Activated CD8-positive, alpha-beta memory T cell treated with anti-CD3 and anti-CD28 coated beads for 48 hours (primary cell): ENCODE data around the gene AUTS2.

ENCODE experiments used
- DNase-seq, 3 experiments: peaks; one replicate each; pipeline ENCODE4 v3.0.0-alpha.2; 2020; ENCODE audit warnings: low read depth in 2 of 3, low spot score in 2 of 3

AUTS2 gene

DNA sequence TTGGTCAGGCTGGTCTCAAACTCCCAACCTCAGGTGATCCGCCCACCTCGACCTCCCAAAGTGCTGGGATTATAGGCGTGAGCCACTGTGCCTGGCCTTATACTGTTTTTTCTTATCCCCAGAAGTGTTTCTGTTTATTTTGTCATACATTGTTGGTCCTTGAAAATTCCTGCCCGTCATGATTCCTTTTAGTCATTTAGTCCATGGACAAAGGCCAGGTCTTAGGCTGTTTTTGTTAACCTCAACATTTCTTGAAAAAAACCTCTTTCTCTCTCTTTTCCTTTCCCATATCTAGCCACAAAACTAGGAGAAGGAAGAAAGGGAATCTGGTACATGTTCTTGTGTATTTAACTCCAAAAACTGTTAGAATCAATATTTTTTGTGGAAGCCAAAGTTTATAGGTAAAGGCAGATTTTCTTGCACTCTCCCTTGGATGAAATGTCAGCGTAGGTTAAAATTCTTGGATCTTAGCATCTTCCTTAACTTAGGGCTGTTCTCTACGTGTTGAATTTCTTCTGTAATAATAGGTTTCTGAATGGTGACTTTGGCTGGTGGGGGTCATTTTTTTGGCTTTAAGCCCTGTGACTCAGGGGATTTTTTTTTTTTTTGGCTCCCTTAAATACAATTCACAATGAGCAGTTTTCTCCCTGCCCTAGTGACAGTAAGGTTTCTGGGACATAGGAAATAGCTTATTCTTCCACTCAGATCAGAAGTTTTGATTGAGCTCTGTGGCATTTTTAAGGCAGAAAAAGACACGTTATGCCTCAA, 500.8 kb downstream of the AUTS2 start:
- no peak for DNase-seq

GRCh38 chr7:70104243-70104642, 506.0 kb downstream of the AUTS2 start:
- no peak for DNase-seq

DNA sequence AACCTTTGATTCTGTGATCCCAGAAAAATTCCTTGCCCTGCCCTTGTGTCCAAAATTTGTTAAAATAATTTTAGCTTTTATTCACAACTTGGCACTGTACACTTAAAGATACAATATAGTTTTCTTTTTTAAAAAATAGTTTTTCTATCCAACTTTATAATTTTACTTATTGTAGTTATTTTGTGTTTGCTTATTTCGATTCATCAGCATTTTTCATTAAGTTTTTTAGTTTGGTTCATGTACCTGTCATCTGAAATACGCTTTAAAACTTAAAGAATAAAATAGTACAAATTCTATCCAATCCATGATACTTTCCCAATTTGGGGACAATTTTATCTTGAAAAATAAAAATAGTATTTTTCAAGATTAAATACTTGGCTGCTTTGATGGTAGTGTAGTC, 514.8 kb downstream of the AUTS2 start:
- no peak for DNase-seq

- no peak for DNase-seq
Measured at GRCh38 chr7:70113536-70113935, 515.3 kb downstream of the AUTS2 start.

DNA sequence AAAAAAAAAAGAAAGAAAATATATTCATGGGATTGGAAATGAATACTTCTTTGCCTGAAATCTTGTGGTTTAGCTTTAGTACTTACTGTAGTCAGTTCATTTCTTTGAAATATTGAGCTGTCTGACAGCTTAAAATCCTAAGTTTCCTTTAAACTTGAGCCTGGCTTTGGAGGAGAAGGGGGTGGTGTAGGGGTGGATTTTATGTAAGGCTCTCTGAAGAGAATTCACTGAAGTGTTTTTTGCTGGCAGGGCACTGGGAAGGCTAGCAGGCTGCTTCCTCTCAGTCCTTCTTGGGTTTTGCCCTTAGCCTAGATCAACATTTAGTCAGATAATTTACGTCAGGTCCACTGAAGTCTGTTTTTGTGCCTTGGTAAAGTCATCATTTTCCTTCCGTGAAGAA, 516.5 kb downstream of the AUTS2 start:
- no peak for DNase-seq

DNA sequence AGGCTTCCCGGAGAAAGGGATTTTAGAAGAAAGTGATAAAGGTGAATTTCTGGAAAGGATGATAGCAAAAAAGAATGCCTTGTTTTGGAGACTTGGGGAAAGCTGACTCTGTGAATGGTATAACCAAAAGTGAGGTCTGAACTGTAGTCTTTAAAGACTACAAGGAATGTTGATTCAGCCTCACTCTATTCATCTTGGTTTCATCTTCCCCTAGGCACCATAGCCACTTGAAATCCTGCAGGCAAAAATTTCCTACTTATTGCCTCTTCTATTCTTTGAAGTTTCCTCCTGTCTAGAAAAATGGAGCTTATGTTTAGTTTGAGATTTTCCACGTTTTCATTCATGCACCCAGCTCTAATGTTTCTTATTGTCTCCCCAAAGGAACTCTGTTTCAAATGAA, 518.0 kb downstream of the AUTS2 start:
- DNase-seq = no peak

- no peak for DNase-seq
Measured at GRCh38 chr7:70116867-70117266, 518.6 kb downstream of the AUTS2 start.

DNA sequence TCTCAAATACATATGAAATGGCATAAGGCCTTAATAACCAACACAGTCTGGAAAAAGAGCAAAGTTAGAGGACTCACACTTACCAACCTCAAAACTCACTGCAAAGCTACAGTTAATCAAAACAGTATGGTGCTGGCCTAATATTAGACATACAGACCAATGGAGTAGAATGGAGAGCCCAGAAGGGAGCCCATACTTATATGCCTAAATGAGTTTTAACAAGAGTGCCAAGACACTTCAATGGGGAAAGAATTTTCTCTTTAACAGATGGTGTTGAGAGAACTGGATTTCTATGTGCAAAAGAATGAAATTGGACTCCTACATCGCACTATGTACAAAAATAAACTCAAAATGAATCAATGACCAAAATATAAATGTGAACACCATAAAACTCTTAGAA, 522.6 kb downstream of the AUTS2 start:
- DNase-seq = no peak

DNA sequence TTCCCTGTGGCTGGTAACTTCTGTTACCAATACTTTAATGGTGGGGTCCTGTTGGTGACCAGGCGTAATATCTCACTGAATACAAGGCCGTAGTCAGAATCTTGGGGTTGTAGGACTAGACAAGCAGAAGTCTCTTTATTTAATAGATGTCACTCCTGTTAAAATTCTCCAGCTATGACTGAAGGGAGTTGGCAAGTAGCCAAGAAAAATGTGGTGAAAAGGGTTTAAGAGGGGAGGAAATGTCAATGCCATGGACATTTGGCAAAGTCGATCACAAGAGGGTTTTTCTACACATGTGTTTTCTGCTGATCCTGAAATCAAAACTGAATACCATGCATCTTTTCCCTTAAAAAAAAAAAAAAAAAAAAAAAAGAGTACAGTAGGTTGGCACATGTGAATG, 533.5 kb downstream of the AUTS2 start:
- DNase-seq = no peak

DNA sequence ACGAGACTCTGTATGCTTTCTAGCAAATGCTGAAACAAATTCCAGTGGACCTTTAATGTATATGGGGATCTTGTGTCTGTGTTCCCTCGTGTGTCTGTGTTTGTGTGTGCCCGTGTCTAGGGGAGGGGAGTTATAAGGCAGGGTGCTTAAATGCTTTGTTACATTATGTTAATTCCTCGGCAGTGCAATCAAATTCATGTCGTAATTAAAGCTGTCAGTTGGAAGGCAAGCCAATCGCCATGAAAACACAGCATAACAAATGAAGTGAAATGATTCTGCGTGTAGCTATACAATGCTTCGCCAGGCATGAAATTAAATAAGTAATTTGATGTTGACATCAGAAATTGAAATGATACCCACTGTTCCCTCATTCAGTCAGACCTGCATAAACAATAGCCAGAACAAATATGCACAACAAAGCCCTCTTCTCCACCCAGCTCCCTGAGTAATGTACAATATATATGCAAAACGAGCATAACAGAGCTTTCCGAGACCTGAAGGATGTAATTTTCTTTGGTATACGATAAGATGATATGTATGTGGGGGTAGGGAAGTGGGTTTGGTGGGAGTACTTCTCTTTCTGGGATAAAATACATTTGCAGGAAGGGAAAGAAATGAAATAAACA, 534.1 kb downstream of the AUTS2 start:
- DNase-seq = no peak

- no peak for DNase-seq
Measured at GRCh38 chr7:70132852-70133690, 534.8 kb downstream of the AUTS2 start.

DNA sequence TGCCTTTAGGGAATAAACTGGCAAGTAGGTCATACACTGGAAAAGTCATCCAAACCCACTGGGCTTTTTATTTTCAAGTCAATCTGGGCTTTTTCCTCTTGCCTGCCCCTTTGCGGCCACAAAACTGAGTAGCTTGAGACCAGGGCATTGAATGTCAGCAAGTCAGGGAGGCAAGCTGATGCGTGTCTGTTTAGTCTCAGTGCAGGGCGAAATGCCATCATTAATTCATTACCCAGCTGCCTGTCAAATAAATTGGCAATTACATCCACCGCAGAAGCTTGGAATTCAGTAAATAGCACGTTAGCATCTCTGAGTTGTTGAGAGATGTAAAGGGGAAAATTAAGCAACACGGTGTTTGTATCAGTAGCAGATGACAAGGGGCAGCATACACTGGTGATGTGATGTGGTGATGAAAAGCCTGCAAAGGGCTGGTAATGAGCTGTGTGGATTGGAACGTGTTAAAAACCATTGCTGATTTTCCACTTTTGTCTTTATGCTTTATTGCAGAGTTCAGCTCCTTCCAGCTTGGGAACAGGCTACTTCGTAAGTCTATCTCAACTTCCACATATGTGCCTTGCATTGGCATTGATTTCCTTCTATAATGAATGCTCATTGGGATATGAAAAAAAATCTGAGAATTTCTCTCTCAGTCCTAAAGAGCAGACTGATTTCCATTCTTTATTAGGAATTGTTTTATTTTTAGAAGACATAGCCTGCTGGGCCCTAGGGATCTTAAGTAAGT, 535.9 kb downstream of the AUTS2 start:
- DNase-seq = no peak

- no peak for DNase-seq
Measured at GRCh38 chr7:70135656-70136055, 537.4 kb downstream of the AUTS2 start.

GRCh38 chr7:70137126-70137525, 538.9 kb downstream of the AUTS2 start:
- DNase-seq = no peak

- DNase-seq = no peak
Measured at GRCh38 chr7:70142247-70142932, 544.1 kb downstream of the AUTS2 start.

DNA sequence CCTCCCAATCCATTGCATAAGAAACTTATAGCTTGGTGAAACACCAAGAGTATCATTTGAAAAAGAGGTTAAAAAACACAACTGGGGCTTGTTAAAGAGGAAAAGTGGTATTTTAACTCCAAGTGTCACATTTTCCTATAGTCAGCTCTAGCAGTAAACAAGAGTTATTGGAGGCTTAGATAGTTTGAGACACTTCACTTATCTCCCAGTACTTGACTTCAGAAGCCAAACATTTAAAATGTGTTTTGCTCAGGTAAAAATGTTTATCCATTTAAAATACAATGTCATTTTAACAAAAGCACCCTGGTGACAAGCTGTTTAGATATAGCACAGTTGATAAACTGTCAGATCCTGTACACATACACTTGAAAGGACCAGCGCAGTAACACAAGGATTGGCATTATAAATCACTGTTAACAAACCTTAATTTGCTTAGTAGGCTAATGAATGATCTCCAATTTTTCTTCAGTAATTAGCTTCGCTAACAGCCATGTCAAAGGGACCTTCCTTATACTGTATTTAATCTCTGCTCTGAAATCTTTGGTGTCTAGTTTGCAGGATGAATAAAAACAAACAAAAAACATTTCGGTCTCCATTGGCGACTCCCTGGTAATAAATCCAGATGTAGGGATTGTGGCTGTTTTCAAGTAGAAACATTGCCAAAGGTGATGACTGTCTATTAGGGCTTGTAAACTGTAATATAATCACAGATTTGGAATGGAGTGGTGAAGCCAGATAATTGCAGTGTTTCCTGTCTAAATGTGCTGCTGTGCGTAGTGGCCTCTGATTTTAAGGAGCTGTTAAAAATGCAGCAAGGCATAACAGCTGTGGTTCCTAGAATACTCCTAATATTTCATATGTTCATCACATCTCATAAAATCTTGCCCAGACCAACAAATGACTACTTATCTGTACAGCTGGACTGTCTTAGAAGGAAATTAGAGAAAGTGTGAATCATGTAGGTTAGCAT, 545.1 kb downstream of the AUTS2 start:
- no peak for DNase-seq

DNA sequence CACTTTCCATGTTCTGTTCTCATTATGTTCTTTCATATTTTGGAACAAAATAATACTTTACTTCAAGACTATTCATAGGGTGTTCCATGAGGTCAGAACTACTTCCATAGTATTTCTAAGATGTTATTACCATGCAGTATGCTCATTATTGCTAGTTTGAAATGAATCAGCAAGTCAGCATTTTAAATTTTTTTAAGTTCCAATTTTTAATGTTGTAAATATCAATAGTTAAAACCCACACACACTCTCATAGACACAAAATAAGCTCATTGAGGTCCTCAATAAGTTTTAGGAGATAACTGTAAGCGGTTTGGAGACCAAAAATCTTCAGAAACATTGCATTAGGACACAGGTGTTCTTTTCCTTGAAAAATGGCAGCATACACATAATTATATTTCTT, 550.7 kb downstream of the AUTS2 start:
- no peak for DNase-seq

- no peak for DNase-seq
Measured at GRCh38 chr7:70152313-70152712, 554.0 kb downstream of the AUTS2 start.

- no peak for DNase-seq
Measured at GRCh38 chr7:70153933-70154332, 555.7 kb downstream of the AUTS2 start.
